ENCODE measurements around the gene TRMU.

Gene TRMU, protein sequence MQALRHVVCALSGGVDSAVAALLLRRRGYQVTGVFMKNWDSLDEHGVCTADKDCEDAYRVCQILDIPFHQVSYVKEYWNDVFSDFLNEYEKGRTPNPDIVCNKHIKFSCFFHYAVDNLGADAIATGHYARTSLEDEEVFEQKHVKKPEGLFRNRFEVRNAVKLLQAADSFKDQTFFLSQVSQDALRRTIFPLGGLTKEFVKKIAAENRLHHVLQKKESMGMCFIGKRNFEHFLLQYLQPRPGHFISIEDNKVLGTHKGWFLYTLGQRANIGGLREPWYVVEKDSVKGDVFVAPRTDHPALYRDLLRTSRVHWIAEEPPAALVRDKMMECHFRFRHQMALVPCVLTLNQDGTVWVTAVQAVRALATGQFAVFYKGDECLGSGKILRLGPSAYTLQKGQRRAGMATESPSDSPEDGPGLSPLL

DNA sequence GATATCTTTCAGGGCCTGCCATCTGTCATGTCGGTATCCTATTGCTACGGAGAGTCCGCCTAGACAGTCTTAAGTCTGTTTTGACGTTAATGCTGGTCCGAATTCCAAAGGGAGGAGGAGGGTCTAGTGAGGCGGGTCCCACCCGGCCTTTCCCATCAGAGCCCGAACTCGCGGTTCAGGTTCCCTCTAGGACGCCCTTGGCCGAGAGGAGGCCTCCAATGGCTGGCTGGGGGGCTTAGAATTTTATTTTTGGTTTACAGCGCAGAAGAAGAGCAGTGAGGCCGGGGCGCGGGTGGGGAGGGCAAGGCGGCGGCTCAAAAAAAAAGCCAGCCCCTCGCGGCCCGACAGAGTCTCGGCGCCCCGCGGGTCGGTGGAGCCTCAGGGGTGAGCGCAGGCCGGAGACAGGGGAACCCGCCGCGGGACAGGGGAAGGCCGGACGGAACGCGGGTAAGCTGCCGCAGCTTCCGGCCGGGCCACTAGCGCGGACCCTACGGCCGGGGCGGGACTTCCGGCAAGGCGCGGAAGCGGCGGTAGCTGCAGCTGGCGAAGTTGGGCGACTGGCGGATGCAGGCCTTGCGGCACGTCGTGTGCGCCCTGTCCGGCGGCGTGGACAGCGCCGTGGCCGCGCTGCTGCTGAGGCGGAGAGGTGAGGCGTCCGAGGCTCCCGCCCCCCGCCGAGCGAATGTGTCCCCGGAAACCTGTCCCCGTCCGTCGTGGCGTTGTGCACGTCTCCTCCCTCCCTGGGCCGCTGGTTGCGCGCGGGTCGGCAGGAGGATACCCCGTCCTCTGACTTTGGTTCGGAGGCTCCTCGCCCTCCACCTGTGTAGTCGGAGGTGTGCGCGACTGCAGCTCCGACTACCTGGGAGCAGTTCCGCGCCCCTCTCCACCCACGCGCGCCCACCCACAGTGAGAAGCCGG, at the start of gene TRMU:
TSS of gene TRMU (plus strand) at position 514 of the 918 bp plus-strand sequence. CDS start at position 565, 51 bp downstream.
- DNase-seq, result peak; percentile 78 to 82

- DNase-seq, result no peak
Observed at GRCh38 chr22:46286006-46286405, 49.5 kb upstream of the TRMU start.

DNA sequence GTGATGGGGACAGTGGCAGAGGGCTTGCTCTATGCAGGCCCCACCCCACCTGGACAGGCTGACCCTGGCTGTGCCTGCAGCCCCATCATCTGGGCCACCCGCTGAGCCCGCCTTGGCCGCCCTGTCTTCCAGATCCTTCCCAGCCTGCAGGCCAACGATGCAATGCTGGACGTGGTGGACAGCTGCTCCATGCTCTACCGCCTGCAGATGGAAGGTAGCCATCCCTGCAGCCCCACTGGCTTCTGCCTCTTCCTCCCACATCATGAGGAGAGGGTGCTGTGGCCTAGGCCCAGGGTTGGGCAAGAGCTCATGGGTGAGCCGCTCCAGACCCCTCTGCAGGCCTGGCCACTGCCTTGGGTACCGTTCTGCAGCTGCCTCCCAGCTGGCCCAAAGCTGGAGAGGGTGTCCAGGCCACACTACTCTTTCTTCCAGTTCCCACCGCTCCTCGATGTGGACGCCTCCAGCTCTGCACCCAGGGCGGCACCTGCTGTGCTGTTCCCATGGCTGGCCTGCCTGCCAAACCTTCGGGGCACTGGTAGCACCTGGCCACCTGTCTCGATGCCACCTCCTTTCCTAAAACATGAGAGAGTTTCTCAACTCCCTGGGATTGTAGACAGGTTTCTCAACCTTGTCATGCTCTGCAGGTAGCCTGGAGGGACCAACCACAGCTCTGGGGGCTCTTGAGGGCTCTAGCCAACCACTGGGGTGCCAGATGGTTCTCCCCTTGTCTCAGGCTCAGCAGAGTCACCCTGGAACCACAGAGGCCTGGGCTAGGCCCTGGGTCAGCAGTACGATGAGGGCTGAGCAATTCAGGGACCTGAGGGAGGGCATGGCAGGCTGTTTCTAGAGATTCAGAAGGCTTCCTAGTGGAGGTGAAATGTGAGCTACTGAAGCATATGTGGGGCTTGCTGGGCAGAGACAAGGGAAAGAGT, 48.3 kb upstream of the TRMU start:
- DNase-seq, result no peak

DNA sequence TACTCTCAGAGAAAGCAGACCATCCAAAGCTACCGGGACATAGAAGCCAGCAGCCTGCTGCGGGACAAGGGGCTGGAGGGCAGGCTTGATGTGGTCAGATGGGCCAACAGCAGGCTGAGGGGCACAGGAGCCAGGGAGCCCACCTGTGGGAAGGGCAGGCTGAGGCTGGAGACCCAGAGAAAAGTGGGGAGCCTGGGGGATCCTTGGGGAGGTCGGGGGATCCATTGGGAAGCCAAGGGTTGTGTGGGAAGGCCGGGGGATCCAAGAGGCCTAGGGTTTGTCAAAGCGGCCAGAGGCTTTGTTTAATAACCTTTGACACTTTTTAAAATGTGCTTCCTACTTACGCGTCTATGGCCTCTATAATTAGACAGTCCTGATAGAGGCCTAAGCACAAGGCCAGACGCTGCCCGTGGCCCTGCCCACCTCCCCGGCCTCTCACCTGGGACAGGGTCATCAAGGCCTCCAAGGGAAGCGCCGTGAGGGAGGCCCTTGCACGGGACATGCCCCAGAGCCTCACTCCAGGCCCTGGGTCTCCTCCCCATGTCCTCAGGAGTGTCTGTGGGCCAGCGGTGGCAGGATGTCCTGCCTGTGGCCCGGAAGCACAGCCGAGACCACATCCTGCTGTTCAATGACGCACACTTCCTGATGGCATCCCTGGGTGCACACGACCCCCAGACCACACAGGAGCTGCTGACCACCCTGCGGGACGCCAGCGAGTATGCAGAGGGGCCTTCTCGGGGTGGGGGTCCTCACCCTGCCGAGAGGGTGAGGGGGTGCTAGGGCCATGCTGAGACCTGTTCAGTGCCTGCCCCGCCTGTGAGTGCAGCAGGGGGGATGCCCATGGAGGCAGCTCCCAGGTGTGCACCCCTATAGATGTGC, 47.4 kb upstream of the TRMU start:
- peak; percentile 24 to 31 for DNase-seq

GRCh38 chr22:46288846-46289243, 46.7 kb upstream of the TRMU start:
- DNase-seq, result no peak

DNA sequence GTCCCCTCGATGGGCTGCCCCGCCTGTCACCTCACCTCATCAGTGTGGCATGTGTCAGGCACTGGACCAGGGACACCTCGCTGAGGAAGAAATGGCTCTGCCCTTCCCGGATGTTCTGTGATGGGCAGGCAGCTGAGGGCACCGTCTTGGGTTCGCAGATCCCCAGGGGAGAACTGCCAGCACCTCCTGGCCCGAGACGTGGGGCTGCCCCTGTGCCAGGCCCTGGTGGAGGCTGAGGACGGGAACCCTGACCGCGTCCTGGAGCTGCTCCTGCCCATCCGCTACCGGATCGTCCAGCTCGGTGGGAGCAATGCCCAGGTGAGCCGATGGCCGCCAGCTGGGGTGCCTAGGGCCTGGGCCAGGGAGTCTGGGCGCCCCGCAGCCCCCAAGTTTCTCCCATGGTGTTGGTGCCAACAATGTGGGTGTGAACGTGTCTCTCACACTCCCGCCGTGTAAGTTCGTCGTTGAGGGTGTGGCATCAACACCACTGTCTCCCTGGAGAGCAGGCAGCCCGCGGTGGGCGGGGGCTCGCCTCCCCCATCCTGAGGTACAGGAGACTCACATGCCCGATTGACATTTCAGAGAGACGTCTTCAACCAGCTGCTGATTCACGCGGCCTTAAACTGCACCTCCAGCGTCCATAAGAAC, 46.1 kb upstream of the TRMU start:
- no peak for DNase-seq

GRCh38 chr22:46290121-46290842, 45.2 kb upstream of the TRMU start:
- no peak for DNase-seq

DNA sequence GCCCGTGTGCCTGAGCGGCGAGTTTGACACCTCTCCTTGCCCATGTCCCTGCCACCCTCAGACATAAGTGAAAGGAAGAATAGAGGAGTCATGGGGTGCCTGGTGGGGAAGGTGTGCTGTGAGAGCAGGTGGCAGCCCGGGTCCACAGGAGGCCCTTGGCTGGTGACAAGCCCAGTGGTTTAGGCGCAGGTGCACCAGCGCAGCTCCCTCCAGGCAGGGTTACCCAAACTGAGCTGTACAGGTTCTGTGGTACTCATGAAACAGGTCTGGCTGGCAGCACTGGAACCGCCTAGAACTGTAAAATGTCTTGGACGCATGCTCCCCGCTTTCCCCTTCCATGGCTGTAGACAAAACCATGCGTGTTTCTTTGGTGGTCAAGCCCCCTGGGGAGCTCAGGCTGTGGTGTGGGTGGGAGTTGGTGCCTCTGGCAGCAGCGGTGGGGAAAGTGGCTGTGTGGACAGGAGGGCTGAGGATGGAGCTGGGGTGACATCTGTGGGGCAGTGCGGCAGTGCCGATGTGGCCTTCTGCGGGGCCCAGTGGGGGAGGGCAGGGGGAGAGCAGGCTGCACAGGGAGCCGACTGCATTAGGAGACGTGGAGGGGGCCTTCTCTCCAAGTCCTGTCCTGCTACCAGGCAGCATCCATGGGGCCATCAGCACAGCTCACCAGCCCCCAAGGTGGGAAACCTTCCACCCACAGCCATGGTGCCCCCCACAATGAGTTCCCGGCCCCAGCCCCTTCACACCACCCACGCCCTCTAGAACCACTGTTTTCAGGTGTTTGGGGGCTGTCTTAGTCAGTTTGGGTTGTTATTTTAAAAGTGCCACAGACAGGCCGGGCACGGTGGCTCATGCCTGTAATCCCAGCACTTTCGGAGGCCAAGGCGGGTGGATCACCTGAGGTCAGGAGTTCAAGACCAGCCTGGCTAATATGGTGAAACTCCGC, 44.4 kb upstream of the TRMU start:
- no peak for DNase-seq

GRCh38 chr22:46292173-46292572, 43.3 kb upstream of the TRMU start:
- no peak for DNase-seq

- DNase-seq, result no peak
Observed at GRCh38 chr22:46292732-46293131, 42.8 kb upstream of the TRMU start.

- DNase-seq, result no peak
Observed at GRCh38 chr22:46293577-46294260, 41.8 kb upstream of the TRMU start.

DNA sequence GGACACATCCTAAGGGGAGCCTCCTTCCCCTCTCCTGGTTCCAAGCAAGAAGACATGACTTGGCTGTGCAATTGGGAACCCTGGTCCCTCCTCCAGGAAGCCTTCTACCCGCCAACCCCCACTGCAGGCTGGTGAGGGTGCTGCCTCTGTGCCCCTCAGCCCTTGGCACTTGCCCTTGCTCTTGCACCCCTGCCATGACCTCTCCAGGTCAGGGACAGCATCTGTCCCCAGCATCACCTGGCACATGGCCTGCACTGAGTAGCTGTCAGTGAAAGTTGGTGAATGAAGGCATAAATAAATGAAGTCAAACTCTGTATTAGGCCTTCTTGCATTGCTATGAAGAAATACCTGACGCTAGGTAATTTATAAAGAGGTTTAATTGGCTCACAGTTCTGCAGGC, 40.7 kb upstream of the TRMU start:
- no peak for DNase-seq

DNA sequence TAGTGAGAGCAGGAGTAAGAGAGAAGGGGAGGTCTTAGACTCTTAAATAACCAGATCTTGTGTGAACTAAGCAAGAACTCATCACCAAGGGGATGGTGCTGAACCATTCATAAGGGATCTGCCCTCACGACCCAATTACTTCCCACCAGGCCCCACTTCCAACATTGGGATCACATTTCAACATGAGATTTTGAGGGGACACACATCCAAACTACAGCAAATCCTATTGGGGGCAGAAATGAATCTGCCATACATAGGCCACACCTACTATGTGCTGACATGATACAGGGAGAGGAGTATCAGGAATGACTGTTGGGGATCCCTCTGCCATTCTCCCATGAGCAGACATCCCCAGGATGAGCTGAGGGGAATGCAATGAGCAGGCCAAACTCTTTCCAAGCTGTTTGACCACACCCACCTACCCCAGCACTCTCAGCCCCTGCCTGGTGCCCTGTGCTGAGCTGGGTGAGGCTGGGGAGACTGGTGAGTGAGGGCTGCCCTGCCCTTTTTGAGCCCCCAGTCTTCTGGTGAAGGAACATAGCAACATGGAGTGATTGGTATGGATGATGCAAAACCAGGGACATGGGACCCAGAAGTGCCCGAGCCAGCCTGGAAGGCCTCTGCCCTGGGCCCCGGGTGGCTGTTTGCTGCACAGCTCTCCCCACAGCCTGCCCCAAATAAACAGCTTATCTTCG, 40.1 kb upstream of the TRMU start:
- DNase-seq, result no peak

GRCh38 chr22:46296257-46297150, 39.0 kb upstream of the TRMU start, which contains the start of gene GTSE1:
GTSE1 (plus strand) TSS chr22:46296870; CDS start chr22:46297401, 531 bp downstream.
- peak; percentile 96 to 97 for DNase-seq

GRCh38 chr22:46297151-46297812, 38.2 kb upstream of the TRMU start:
- DNase-seq, result peak; percentile 17 to 36

DNA sequence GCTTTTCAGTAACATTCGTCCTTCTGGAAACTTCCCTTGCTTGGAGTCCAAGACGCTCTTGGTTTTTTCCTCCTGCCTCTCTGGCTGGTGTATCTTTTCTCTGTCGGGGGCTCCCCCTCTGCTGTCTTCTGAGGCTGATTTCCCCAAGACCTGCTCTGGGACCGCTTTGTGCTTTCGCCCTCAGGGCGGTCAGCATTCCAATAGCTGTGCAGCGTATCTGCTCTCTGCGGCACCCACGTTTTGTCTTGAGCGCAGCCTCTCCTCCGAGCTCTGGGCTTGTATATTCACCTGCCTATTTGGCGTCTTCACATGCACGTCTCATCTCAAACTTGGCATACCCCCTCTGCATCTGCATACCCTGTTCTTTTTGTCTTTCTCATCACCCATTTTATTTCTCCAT, 36.4 kb upstream of the TRMU start:
- DNase-seq, result no peak

Data from activated CD4-positive, alpha-beta T cell treated with anti-CD3 and anti-CD28 coated beads, Interleukin-2, amount 50 U/mL, for 48 hours (primary cell).